IMR-90 (cell line): ENCODE measurements around the gene CRTC1. TPM values are rescaled to one million over a fixed set of nuclear protein-coding genes. Genes with fewer than 3 reads are reported as not detected.
"Not testable (repeated sequence)": the region's sequence is repeated elsewhere in the genome, so short reads cannot be mapped to it uniquely, and the experiment has no call there.

ENCODE experiments used
- ATAC-seq: fragments of 200-7000 bp; cut with Tn5 transposase; 2 replicates; pipeline ENCODE4 v1.9.1; 2020; ENCODE audit warnings: low read depth, mild to moderate bottlenecking, moderate library complexity
- BruUV-seq: library from RNA; stranded (reverse); fragments of 400-500 nt; replicated peaks from 2 replicates; lab custom pipeline; 2021; lab: Mats Ljungman, UMichigan
- CTCF ChIA-PET: fragments of 300-600 bp; formaldehyde crosslinking; extraction: SDS; loops from one replicate; lab custom pipeline; 2021; ENCODE audit warnings: antibody characterized with exemption; lab: Yijun Ruan, JAX
- POLR2A ChIA-PET: fragments of 300-600 bp; sonication (Branson Sonifier 250); formaldehyde crosslinking; loops from one replicate; lab custom pipeline; 2022; ENCODE audit warnings: antibody characterized with exemption; ENCODE audit not compliant: unreplicated experiment; lab: Charles Lee
- DNase-seq: peaks from one replicate; pipeline ENCODE4 v3.0.0; 2013
- H2AFZ ChIP-seq: replicated peaks from 2 replicates; pipeline ENCODE3; 2013; ENCODE audit warnings: low read length, mild to moderate bottlenecking; ENCODE audit not compliant: poor library complexity
- H2AK5ac ChIP-seq: 2 replicates; pipeline ENCODE4 v1.6.1; 2013; ENCODE audit warnings: low read depth, low read length, inconsistent platforms
- H2AK9ac ChIP-seq: replicated peaks from 2 replicates; pipeline ENCODE3; 2013; ENCODE audit warnings: mild to moderate bottlenecking, low read depth, low read length, moderate library complexity; ENCODE audit not compliant: poor library complexity
- H2BK120ac ChIP-seq: 2 replicates; pipeline ENCODE4 v1.6.1; 2013; ENCODE audit warnings: low read depth, low read length, inconsistent platforms
- H2BK15ac ChIP-seq: 3 replicates; pipeline ENCODE4 v1.6.1; 2013; ENCODE audit warnings: low read depth, low read length, inconsistent platforms
- H2BK20ac ChIP-seq: 2 replicates; pipeline ENCODE4 v1.6.1; 2013; ENCODE audit warnings: low read depth, mild to moderate bottlenecking, inconsistent platforms, low read length, moderate library complexity
- H2BK5ac ChIP-seq: 2 replicates; pipeline ENCODE4 v1.6.1; 2013; ENCODE audit warnings: mild to moderate bottlenecking, low read depth, low read length, inconsistent platforms; ENCODE audit not compliant: poor library complexity, severe bottlenecking
- H3K14ac ChIP-seq: replicated peaks from 2 replicates; pipeline ENCODE4 v1.6.1; 2013; ENCODE audit warnings: low read depth, low read length, inconsistent platforms
- H3K18ac ChIP-seq: 2 replicates; pipeline ENCODE4 v1.6.1; 2013; ENCODE audit warnings: low read depth, low read length, control low read depth
- H3K23ac ChIP-seq: 2 replicates; pipeline ENCODE4 v1.6.1; 2013; ENCODE audit warnings: low read depth, low read length, inconsistent platforms
- H3K27ac ChIP-seq: 2 replicates; pipeline ENCODE4 v1.5.1; 2013; ENCODE audit warnings: mild to moderate bottlenecking, control low read depth, low read length; ENCODE audit not compliant: insufficient read depth
- H3K27me3 ChIP-seq: 2 replicates; pipeline ENCODE4 v1.6.1; 2013; ENCODE audit warnings: low read length; ENCODE audit not compliant: control insufficient read depth, insufficient read depth
- H3K36me3 ChIP-seq: 2 replicates; pipeline ENCODE4 v1.6.1; 2013; ENCODE audit warnings: low read length, mixed read lengths; ENCODE audit not compliant: control insufficient read depth, insufficient read depth
- H3K4ac ChIP-seq: 2 replicates; pipeline ENCODE4 v1.6.1; 2013; ENCODE audit warnings: low read depth, low read length, inconsistent platforms
- H3K4me1 ChIP-seq: 2 replicates; pipeline ENCODE4 v1.6.1; 2013; ENCODE audit warnings: low read length, mixed read lengths; ENCODE audit not compliant: control insufficient read depth, insufficient read depth
- H3K4me2 ChIP-seq: 2 replicates; pipeline ENCODE4 v1.6.1; 2013; ENCODE audit warnings: low read depth, mild to moderate bottlenecking, control low read depth, low read length, moderate library complexity
- H3K4me3 ChIP-seq: 2 replicates; pipeline ENCODE4 v1.5.1; 2013; ENCODE audit warnings: low read depth, mild to moderate bottlenecking, control low read depth, low read length, moderate library complexity; ENCODE audit not compliant: insufficient read depth
- H3K56ac ChIP-seq: 2 replicates; pipeline ENCODE4 v1.6.1; 2013; ENCODE audit warnings: low read length, inconsistent platforms; ENCODE audit not compliant: insufficient read depth; ENCODE audit errors: extremely low read depth
- H3K79me1 ChIP-seq, 2 experiments: 2 replicates each; pipeline ENCODE4 v1.6.1; 2013; ENCODE audit warnings: low read length in 2 of 2, inconsistent platforms in 1 of 2, low read depth in 1 of 2
- H3K9ac ChIP-seq: 2 replicates; pipeline ENCODE4 v1.6.1; 2013; ENCODE audit warnings: low read depth, low read length, control low read depth
- H3K9me1 ChIP-seq: 2 replicates; pipeline ENCODE4 v1.6.1; 2013; ENCODE audit warnings: low read length, inconsistent platforms; ENCODE audit not compliant: insufficient read depth
- H3K9me3 ChIP-seq: 2 replicates; pipeline ENCODE4 v1.6.1; 2013; ENCODE audit warnings: low read length; ENCODE audit not compliant: control insufficient read depth, insufficient read depth
- H4K20me1 ChIP-seq: 2 replicates; pipeline ENCODE4 v1.6.1; 2013; ENCODE audit warnings: low read length, inconsistent platforms; ENCODE audit not compliant: insufficient read depth
- H4K5ac ChIP-seq: 2 replicates; pipeline ENCODE4 v1.6.1; 2013; ENCODE audit warnings: mild to moderate bottlenecking, low read depth, low read length, control low read depth
- H4K8ac ChIP-seq, 2 experiments: 2 replicates each; pipeline ENCODE4 v1.6.1; 2013; ENCODE audit warnings: low read depth in 2 of 2, low read length in 2 of 2, control low read depth in 1 of 2, inconsistent platforms in 1 of 2
- H4K91ac ChIP-seq: 2 replicates; pipeline ENCODE4 v1.6.1; 2013; ENCODE audit warnings: low read depth, low read length, inconsistent platforms; ENCODE audit not compliant: insufficient read depth
- BHLHE40 ChIP-seq: fragments of 150-350 bp; IDR thresholded peaks from 2 replicates; pipeline ENCODE4 v1.6.1; 2016; ENCODE audit warnings: mild to moderate bottlenecking, low read depth, low read length
- CEBPB ChIP-seq: IDR thresholded peaks from 2 replicates; pipeline ENCODE4 v1.6.1; 2012; ENCODE audit warnings: low read depth, low read length, improper control_type of control experiment
- ELK1 ChIP-seq: fragments of 150-350 bp; IDR thresholded peaks from 2 replicates; pipeline ENCODE4 v1.6.1; 2016; ENCODE audit warnings: low read depth, mild to moderate bottlenecking, low read length, moderate library complexity, borderline replicate concordance
- MAZ ChIP-seq: IDR thresholded peaks from 2 replicates; pipeline ENCODE4 v1.6.1; 2012; ENCODE audit warnings: low read depth, mild to moderate bottlenecking, low read length, improper control_type of control experiment, moderate library complexity, borderline replicate concordance
- POLR2A ChIP-seq: IDR thresholded peaks from 2 replicates; pipeline ENCODE4 v1.6.1; 2012; ENCODE audit warnings: mild to moderate bottlenecking, low read depth, low read length
- RAD21 ChIP-seq: IDR thresholded peaks from 2 replicates; pipeline ENCODE4 v1.6.1; 2012; ENCODE audit warnings: low read length, improper control_type of control experiment
- SMC3 ChIP-seq: fragments of 150-350 bp; IDR thresholded peaks from 2 replicates; pipeline ENCODE4 v1.6.1; 2016; ENCODE audit warnings: low read depth, mild to moderate bottlenecking, antibody characterized with exemption, low read length, moderate library complexity
- WGBS, 2 experiments: methylation state at CpG; one replicate each; pipeline versions ENCODE4 v1.1.5 to v1.1.7; 2013; ENCODE audit warnings: missing lambda C conversion rate in 2 of 2; ENCODE audit not compliant: insufficient read length in 1 of 2; ENCODE audit errors: extremely low coverage in 2 of 2; 5-methylcytosine and 5-hydroxymethylcytosine counted together
- dilution Hi-C: fragments of 300-500 bp; cut with HindIII; formaldehyde crosslinking; loops from one replicate; pipeline ENCODE4 v1.14.3; 2018; ENCODE audit warnings: low sequenced_read_pairs; ENCODE audit not compliant: unreplicated experiment
- in situ Hi-C: fragments of 300-500 bp; cut with MboI; formaldehyde crosslinking; loops from 3 replicates; pipeline ENCODE4 v1.14.3; 2019; ENCODE audit warnings: low sequenced_read_pairs, inconsistent platforms, mixed read lengths
- intact Hi-C: fragments of 100-400 bp; cut with micrococcal nuclease; formaldehyde crosslinking; loops from 2 replicates; pipeline ENCODE4 v1.10.0; 2022
- polyA plus RNA-seq, 3 experiments: library from polyadenylated mRNA; depleted of rRNA; stranded (reverse); fragments of >200 nt; gene quantifications; 2 replicates each; pipeline ENCODE4 v1.2.3, GENCODE V29; 2012; ENCODE audit warnings: low replicate concordance in 1 of 3
- total RNA-seq: library from RNA; depleted of rRNA; stranded (reverse); fragments of >200 nt; gene quantifications from 2 replicates; pipeline ENCODE4 v1.2.3, GENCODE V29; 2012

CRTC1 gene
- total and polyA plus RNA-seq, 2 of the 4 experiments (the other 2 are of a cell fraction): 0.18 to 5.7 TPM

DNA sequence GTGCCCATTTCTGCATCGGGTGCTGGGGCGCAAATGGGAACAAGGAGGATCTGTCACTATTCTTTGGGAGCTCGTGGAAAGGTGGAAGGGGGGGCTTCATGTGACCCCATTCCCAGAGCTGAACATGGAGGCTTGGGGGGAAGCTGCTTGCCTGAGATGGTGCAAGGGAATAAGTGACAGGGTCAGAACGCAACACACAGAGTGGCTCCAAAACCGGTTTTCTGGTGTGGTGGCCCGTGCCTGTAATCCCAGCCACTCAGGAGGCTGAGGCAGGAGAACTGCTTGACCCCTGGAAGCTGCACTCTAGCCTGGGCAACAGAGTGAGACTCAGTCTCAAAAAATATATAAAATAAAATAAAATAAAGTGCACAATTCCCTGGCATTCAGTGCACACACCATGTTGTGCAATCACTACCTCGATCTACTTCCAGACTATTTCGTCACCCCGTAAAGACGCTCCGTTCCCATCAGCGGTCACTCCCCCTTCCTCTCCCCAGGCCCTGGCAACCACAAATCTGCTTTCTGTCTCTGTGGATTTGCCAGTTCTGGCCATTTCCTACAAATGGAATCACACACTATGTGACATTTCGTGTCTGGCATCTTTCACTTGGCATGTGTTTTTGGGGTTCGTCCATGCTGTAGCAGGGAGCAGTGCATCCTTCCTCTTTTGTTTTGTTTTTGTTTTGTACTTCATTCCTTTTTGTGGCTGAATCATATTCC is 125.8 kb downstream of the CRTC1 start:
- peaks cover 1% of the 10 kb centered on the region; the same call in 1 of the 2 replicates for H3K4me1 ChIP-seq
- peaks cover 9% of the 10 kb centered on the region for H3K27me3 ChIP-seq
- H4K5ac ChIP-seq: no peak overlapping the region
- H2BK5ac ChIP-seq: no peak overlapping the region
- H3K79me1 ChIP-seq: no peaks in the 10 kb centered on the region
- peak; percentile 78 for DNase-seq
- no peak overlapping the region for H3K27ac ChIP-seq
- H2AFZ ChIP-seq: peak overlapping the region; percentile 57
- no peak overlapping the region for H3K4me3 ChIP-seq
- H3K9me1 ChIP-seq: no peaks in the 10 kb centered on the region
- H3K4me2 ChIP-seq: peak overlapping the region; percentile 14; the same call in 1 of the 2 replicates
- H2BK15ac ChIP-seq: no peak overlapping the region
- no peak overlapping the region for H3K18ac ChIP-seq
- TF ChIP-seq RAD21 (no peak), BHLHE40 (no peak), MAZ (peak; percentile 30; the same call in 1 of the 2 replicates), POLR2A (no peak), ELK1 (no peak), SMC3 (no peak), CEBPB (peak; percentile 98)
- no peaks in the 10 kb centered on the region for H3K9me3 ChIP-seq
- no peak overlapping the region for H2BK20ac ChIP-seq
- dilution Hi-C loops: no loop called here
- 14% methylated on average over 6 of the region's 14 CpGs; no CpG with 5 or more reads in 1 of the 2 experiments for WGBS, 2 experiments
- H3K23ac ChIP-seq: no peak overlapping the region
- no peak overlapping the region for H3K56ac ChIP-seq
- no TSS peak for BruUV-seq
- POLR2A ChIA-PET: no interaction called here
- no peak overlapping the region for H3K14ac ChIP-seq
- in situ Hi-C loops: no loop called here
- H3K4ac ChIP-seq: no peak overlapping the region
- H3K36me3 ChIP-seq: no peaks in the 10 kb centered on the region
- no peak overlapping the region for H4K8ac ChIP-seq
- no peak overlapping the region for H2AK9ac ChIP-seq
- no peak overlapping the region for H2AK5ac ChIP-seq
- H4K20me1 ChIP-seq: no peaks in the 10 kb centered on the region
- no peak overlapping the region for H2BK120ac ChIP-seq
- CTCF ChIA-PET: no interaction called here
- H4K91ac ChIP-seq: no peak overlapping the region
- H3K9ac ChIP-seq: no peak overlapping the region
- intact Hi-C loops: no loop called here
- peak; percentile 58 for ATAC-seq

DNA sequence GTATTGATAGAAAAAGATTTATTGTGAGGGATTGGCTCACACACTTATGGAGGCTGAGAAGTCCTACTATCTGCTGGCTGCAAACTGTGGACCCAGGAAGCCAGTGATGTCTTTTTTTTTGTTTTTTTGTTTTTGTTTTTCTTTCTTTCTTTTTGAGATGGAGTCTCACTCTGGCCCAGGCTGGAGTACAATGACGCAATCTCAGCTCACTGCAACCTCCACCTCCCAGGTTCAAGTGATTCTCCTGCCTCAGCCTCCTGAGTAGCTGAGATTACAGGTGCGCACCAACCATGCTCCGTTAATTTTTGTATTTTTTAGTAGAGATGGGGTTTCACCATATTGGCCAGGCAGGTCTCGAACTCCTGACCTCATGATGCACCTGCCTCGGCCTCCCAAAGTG is 128.2 kb downstream of the CRTC1 start:
- 92% methylated on average over 2 of the region's 5 CpGs; no CpG with 5 or more reads in 1 of the 2 experiments for WGBS, 2 experiments
- H3K4me3 ChIP-seq, H4K91ac ChIP-seq, H2AFZ ChIP-seq, H3K79me1 ChIP-seq, H2BK5ac ChIP-seq, H3K18ac ChIP-seq, ATAC-seq, POLR2A ChIA-PET, H2BK20ac ChIP-seq, dilution Hi-C loops, in situ Hi-C loops, H3K23ac ChIP-seq, H3K4ac ChIP-seq, H2AK9ac ChIP-seq, H3K27ac ChIP-seq, CTCF ChIA-PET, H2AK5ac ChIP-seq, intact Hi-C loops, H2BK120ac ChIP-seq, H4K5ac ChIP-seq, H3K9me1 ChIP-seq, BruUV-seq, DNase-seq, H4K20me1 ChIP-seq, H4K8ac ChIP-seq, H3K36me3 ChIP-seq, H3K14ac ChIP-seq, H2BK15ac ChIP-seq, H3K9ac ChIP-seq, H3K4me2 ChIP-seq, H3K56ac ChIP-seq, H3K4me1 ChIP-seq, H3K9me3 ChIP-seq: not testable (repeated sequence)
- H3K27me3 ChIP-seq: peaks cover 11% of the 10 kb centered on the region
